ENCODE data around the gene ADAM17. TPM values are rescaled to one million over a fixed set of nuclear protein-coding genes. Genes with fewer than 3 reads are reported as not detected.

ADAM17 gene
- total RNA-seq, 1 donor from 2014 or later: 44.9 TPM

GRCh38 chr2:9467687-9468086 lies 87.9 kb downstream of the ADAM17 start:
- H3K9me3 ChIP-seq (ENCODE audit: insufficient read depth, low read depth, low read length): no peaks in the 10 kb centered on the region
- no peaks in the 10 kb centered on the region for H3K27me3 ChIP-seq (ENCODE audit: insufficient read depth, low read length)
- no peak overlapping the region for H3K9ac ChIP-seq (ENCODE audit: low read length)
- Mint-ChIP-seq H3K4me3 (ENCODE audit: unreplicated experiment) (no peak overlapping the region), H3K4me1 (ENCODE audit: low read depth, unreplicated experiment) (peaks cover 10% of the 10 kb centered on the region), H3K27me3 (ENCODE audit: low read depth, unreplicated experiment) (no peaks in the 10 kb centered on the region), H3K27ac (ENCODE audit: unreplicated experiment) (no peak overlapping the region), H3K9me3 (ENCODE audit: unreplicated experiment) (no peaks in the 10 kb centered on the region), H3K36me3 (ENCODE audit: low read depth, unreplicated experiment) (peaks cover 12% of the 10 kb centered on the region)
- TF ChIP-seq EZH2 (IDR thresholded peaks at IDR 0.05; ENCODE audit: insufficient read depth, low read length) (no peak), CTCF (IDR thresholded peaks at IDR 0.05; ENCODE audit: insufficient read depth, low read depth, low read length) (no peak)
- peaks cover 8% of the 10 kb centered on the region for H3K4me1 ChIP-seq (ENCODE audit: insufficient read depth, low read length)
- H4K20me1 ChIP-seq (ENCODE audit: insufficient read depth, low read length): no peaks in the 10 kb centered on the region
- no peaks in the 10 kb centered on the region for H3K79me2 ChIP-seq (ENCODE audit: insufficient read depth, low read length)
- no peak overlapping the region for H2AFZ ChIP-seq (ENCODE audit: low read depth, low read length)
- H3K27ac ChIP-seq (ENCODE audit: low read depth, low read length): no peak overlapping the region
- DNase-seq (ENCODE audit: low read depth) (no peak), FAIRE-seq (no peak)
- H3K4me2 ChIP-seq (ENCODE audit: low read length): no peak overlapping the region
- no peak overlapping the region for H3K4me3 ChIP-seq (ENCODE audit: insufficient read depth, low read depth, low read length)
- peaks cover 15% of the 10 kb centered on the region for H3K36me3 ChIP-seq (ENCODE audit: insufficient read depth, low read length)

DNA sequence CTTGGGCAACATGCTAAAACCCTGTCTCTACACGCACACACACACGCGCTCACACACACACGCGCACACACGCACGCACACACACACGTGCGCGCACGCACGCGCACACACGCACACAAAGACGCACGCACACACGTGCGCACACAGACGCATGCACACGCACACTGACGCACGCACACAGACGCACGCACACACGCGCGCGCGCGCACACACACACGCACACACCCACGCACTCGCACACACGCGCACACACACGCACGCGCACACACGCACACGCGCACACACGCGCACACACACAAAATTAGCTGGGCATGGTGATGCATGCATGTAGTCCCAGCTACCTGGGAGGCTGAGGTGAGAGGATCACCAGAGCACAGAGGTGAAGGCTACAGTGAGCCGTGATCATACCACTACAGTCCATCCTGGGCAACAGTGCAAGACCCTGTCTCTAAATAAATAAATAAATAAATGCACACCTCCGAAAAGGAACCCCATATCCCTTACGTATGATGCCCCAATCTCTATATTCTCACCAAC lies 89.4 kb downstream of the ADAM17 start:
- H3K9me3 Mint-ChIP-seq (ENCODE audit: unreplicated experiment): no peaks in the 10 kb centered on the region
- H3K9ac ChIP-seq (ENCODE audit: low read length): no peak overlapping the region
- H3K4me1 ChIP-seq (ENCODE audit: insufficient read depth, low read length): peaks cover 8% of the 10 kb centered on the region
- no peaks in the 10 kb centered on the region for H4K20me1 ChIP-seq (ENCODE audit: insufficient read depth, low read length)
- H3K27me3 ChIP-seq (ENCODE audit: insufficient read depth, low read length): no peaks in the 10 kb centered on the region
- no peaks in the 10 kb centered on the region for H3K79me2 ChIP-seq (ENCODE audit: insufficient read depth, low read length)
- no peak overlapping the region for H3K27ac ChIP-seq (ENCODE audit: low read depth, low read length)
- no peak overlapping the region for H3K4me3 ChIP-seq (ENCODE audit: insufficient read depth, low read depth, low read length)
- H3K4me1 Mint-ChIP-seq (ENCODE audit: low read depth, unreplicated experiment): peaks cover 10% of the 10 kb centered on the region
- no peak overlapping the region for H2AFZ ChIP-seq (ENCODE audit: low read depth, low read length)
- H3K4me2 ChIP-seq (ENCODE audit: low read length): no peak overlapping the region
- H3K36me3 Mint-ChIP-seq (ENCODE audit: low read depth, unreplicated experiment): peaks cover 6% of the 10 kb centered on the region
- H3K36me3 ChIP-seq (ENCODE audit: insufficient read depth, low read length): peaks cover 8% of the 10 kb centered on the region
- no peak overlapping the region for H3K27ac Mint-ChIP-seq (ENCODE audit: unreplicated experiment)
- H3K4me3 Mint-ChIP-seq (ENCODE audit: unreplicated experiment): no peak overlapping the region
- TF ChIP-seq CTCF (IDR thresholded peaks at IDR 0.05; ENCODE audit: insufficient read depth, low read depth, low read length) (no peak), EZH2 (IDR thresholded peaks at IDR 0.05; ENCODE audit: insufficient read depth, low read length) (no peak)
- H3K9me3 ChIP-seq (ENCODE audit: insufficient read depth, low read depth, low read length): no peaks in the 10 kb centered on the region
- no peak for FAIRE-seq
- DNase-seq (ENCODE audit: low read depth): no peak
- H3K27me3 Mint-ChIP-seq (ENCODE audit: low read depth, unreplicated experiment): no peaks in the 10 kb centered on the region

GRCh38 chr2:9465170-9465569 lies 90.5 kb downstream of the ADAM17 start:
- no peak overlapping the region for H3K27ac ChIP-seq (ENCODE audit: low read depth, low read length)
- no peak for TF ChIP-seq CTCF (IDR thresholded peaks at IDR 0.05; ENCODE audit: insufficient read depth, low read depth, low read length)
- Mint-ChIP-seq H3K27me3 (ENCODE audit: low read depth, unreplicated experiment) (no peaks in the 10 kb centered on the region), H3K4me3 (ENCODE audit: unreplicated experiment) (no peak overlapping the region), H3K4me1 (ENCODE audit: low read depth, unreplicated experiment) (peaks cover 10% of the 10 kb centered on the region), H3K36me3 (ENCODE audit: low read depth, unreplicated experiment) (peaks cover 5% of the 10 kb centered on the region), H3K9me3 (ENCODE audit: unreplicated experiment) (no peaks in the 10 kb centered on the region), H3K27ac (ENCODE audit: unreplicated experiment) (no peak overlapping the region)
- peaks cover 8% of the 10 kb centered on the region for H3K4me1 ChIP-seq (ENCODE audit: insufficient read depth, low read length)
- FAIRE-seq (no peak), DNase-seq (ENCODE audit: low read depth) (no peak)
- peaks cover 15% of the 10 kb centered on the region for H3K36me3 ChIP-seq (ENCODE audit: insufficient read depth, low read length)
- no peaks in the 10 kb centered on the region for H3K79me2 ChIP-seq (ENCODE audit: insufficient read depth, low read length)
- H3K27me3 ChIP-seq (ENCODE audit: insufficient read depth, low read length): no peaks in the 10 kb centered on the region
- H4K20me1 ChIP-seq (ENCODE audit: insufficient read depth, low read length): no peaks in the 10 kb centered on the region
- no peaks in the 10 kb centered on the region for H3K9me3 ChIP-seq (ENCODE audit: insufficient read depth, low read depth, low read length)
- no peak overlapping the region for H3K9ac ChIP-seq (ENCODE audit: low read length)
- no peak overlapping the region for H3K4me3 ChIP-seq (ENCODE audit: insufficient read depth, low read depth, low read length)
- H3K4me2 ChIP-seq (ENCODE audit: low read length): no peak overlapping the region
- no peak overlapping the region for H2AFZ ChIP-seq (ENCODE audit: low read depth, low read length)

All from astrocyte (in vitro differentiated cells and primary cell).